Activated CD4-positive, alpha-beta T cell treated with anti-CD3 and anti-CD28 coated beads, Interleukin-2, Interleukin-4, amounts not matched to agents 100 ng/mL and 50 ng/mL, durations not matched to agents 16 hours and 8 hours (primary cell): ENCODE results near the gene ZNF331.

Source experiments
- DNase-seq: peaks from one replicate; pipeline ENCODE4 v3.0.0-alpha.2; 2020; ENCODE audit warnings: low spot score

The ZNF331 gene

DNA sequence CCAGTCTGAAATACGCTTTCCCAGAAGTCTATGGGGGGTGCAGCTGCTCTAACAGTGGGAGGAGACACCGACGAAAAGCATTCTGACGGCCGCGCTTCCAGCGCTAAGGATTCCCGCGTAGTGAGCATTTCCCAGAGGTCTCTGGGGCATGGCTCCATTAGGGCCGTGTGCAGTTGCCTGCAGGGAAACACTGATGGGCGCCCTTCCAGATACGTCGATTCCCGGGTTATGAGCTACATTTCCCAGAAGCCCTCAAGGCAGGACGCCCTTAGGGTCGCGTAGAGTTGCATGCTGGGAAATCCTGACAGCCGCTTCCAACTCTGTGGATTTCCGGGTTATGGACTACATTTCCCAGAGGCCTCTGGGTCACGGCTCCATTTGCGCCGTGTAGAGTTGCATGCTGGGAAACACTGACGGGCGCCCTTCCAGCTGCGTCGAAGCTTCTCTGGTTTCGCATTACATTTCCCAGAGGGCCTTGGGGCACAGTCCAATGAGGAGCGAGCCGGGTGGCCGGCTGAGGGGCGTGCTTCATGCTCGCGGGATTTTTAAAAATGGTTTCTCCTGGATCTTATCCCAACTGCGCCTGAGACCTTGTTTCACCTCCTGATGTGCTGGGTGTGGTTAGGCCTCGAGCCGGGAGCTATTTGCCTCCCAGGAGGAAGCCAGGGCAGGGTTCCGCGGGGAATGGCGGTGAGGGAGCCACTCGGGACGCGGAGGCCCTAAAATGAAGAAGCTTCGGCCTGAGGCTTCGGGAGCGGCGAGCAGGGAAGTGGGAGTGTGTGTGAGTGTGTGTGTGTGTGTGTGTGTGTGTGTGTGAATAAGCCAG lies 17.2 kb upstream of the ZNF331 start:
- DNase-seq: peak; percentile 89

DNA sequence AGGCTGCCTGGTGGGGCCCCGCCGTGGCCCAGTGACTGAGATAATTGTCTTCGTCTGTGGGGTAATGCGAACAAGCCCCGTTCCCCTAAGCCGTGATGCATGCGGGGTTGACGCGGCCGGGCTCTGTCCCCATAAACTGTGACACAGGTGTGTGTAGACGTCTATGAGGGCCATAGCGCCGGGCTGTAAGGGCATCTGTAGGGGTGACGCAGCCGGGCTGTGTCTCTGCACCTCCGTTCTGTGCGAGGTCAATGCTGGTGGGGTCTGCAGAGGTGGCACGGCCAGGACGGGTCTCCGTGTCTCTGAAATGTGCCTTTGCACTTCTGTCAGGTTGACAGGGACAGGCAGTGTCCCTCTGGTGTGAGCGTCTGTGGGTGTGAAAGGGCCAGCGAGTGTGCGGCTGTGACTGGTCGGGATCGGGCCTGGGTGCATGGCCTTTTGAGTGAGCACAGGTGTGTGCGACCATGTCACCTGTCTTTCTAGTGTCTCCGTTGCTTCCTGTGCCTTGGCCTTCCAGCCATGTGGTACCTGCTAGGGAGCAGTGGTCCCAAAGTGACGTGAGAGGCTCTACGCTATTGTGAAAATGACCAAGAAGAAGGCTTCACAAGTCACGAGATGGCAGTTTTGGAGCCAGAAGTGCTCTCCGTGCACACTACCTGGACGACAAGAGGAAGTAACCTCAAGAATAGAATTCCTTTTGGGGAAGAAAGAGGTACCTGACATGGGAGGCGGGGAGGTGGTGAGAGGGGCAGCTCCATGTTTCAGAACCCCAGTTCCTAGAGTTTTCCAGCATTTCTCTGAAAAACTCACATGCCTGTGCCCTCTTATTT lies 16.4 kb upstream of the ZNF331 start:
- no peak for DNase-seq

DNA sequence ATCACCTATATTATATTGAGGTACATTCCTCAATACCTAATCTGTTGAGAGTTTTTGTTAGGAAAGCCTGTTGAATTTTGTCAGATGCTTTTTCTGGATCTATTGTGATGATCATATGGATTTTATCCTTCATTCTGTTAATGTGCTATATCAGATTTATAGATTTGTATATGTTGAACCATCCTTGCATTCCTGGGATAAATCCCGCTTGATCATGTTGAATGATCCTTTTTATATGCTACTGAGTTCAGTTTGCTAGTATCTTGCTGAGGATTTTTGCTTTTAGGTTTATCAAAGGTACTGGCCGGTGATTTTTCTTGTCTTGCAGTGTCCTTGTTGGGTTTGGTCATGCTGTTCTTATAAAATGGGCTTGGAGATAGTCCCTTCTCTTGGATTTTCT lies 12.0 kb upstream of the ZNF331 start:
- DNase-seq: no peak

DNA sequence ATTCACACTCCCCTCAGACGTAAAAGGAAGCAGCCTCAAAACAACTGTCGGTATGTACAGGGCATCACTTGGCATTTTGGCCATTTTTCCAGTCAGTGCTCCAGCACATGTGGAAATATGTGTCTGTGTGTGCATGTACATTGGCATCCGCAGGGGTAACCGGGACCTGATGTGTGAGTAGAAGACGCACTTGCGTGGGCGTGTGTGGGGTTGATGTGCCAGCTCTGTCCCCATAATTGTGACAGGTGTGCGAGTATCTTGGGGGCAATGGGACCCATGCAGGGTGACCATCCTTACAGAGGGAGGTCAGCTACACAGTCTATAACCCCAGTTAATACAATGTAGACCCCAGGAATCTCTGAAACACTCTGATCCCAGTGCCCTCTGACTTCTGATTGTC lies 7.3 kb upstream of the ZNF331 start:
- no peak for DNase-seq

DNA sequence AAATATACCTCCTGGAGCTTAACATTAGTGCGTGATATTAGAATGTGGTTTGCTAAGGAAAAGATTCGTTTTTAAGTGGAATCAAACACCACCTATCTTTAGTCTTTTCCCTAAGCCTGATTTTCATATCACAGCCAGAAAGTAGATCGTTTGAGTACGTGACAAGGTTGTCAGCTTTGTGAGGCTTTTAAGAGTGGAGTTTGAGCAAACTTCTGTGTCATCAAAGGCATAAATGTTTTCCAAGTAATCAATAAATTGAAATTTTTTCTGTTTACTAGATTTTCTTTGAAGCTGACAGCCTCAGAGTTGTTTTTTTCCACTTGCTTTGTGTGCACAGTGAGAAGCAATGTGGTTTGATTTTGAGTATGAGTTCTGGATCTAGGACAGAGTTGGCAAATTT lies 6.5 kb upstream of the ZNF331 start:
- DNase-seq: no peak

DNA sequence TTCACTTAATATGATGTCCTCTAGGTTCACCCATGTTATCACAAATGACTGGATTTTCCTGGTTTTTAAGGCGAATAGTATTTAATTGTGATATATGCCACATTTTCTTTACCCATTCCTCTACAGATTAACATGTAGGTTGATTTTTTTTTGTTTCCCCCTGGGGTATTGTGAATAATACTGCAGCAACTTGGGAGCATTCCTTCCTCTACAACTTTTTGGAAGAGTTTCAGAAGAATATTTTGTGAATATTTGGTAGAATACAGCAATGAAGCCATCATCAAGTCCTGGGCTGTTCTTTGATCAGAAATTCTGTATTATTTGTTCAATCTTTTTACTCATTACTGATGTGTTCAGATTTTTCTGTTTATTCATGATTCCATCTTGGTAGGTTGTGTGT lies 5.6 kb upstream of the ZNF331 start:
- DNase-seq: no peak

DNA sequence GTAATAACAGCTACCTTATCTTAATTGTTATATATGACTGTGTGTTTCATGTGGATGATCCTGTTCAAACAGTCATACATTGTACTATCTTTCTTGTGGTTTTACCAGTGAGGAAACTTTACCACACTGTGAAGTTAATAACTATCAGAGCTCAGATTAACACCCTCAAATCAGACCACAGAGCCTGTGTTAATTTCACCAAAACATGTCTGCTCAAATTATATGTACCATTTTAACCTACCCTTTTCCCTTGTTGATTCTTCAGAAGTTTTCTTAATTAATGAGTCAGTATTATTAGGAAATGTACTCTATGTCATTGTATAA lies 1.8 kb upstream of the ZNF331 start:
- no peak for DNase-seq

DNA sequence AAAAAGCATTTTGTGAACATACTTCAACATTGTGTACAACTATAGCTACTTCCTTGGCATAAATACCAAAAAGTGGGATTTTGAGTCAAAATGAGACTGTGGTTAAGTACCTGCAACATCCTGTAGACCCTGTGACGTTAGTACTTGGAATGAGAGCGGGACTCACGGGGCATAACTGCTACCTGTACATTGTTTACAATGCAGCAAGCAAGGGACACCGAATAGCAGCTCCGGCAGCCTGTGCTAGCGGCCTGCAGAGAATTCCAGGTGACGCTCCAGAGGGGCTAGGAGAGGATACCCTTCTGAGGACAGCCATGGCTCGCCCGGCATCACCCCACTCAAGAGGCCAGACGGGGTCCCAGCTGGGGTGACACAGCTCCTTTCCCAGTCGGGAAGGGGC lies 824 bp upstream of the ZNF331 start:
- DNase-seq: peak; percentile 30

DNA sequence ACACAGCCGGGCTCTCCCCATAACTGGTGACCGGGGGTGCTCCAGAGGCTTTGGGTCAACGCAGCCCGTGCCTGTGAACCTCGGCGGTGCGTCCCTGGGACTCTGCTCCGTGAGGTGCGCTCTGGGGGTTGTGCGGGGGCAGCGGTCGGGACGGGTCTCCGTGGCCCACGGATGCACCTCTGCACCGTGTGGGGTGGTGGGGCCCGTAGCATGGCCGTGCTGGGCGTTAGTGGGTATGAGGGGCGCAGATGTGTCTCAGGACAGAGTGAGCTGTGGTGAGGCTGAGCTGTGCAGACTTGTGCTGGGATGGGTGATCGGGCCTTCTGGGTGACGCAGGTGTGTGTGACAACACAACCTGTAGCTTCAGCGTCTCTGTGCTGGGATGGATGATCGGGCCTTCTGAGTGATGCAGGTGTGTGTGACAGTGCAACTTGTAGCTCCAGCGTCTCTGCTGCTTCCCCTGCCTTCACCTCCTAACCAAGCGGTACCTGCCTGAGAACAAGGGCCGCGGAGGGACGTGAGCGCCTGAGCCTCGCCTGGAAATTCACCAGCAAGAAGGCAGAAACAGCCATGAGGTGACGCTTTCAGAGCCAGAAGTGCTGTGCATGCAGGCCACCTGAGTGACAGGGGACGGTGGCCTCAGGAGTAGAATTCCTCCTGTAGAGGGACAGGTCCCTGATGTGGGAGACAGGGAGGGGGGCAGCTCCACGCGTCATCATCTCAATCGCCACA lies 599 bp downstream of the ZNF331 start:
- no peak for DNase-seq

DNA sequence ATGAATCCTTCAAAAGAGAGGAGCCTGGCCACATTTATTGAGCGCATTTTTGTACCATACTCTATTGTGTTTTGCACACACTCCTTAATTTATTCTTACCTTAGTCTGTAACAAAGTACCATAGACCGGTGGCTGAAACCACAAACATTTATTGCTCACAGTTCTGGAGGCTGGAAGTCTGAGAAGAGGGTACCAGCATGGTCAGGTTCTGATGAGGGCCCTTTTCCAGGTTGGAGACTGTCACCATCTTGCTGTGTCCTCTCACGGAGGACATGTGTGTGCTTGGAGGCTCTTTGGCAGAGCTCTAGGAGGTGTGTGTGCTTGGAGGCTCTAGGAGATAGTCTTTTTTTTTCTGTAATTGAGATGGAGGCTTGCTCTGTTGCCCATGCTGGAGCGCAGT lies 2.1 kb downstream of the ZNF331 start:
- DNase-seq: no peak

DNA sequence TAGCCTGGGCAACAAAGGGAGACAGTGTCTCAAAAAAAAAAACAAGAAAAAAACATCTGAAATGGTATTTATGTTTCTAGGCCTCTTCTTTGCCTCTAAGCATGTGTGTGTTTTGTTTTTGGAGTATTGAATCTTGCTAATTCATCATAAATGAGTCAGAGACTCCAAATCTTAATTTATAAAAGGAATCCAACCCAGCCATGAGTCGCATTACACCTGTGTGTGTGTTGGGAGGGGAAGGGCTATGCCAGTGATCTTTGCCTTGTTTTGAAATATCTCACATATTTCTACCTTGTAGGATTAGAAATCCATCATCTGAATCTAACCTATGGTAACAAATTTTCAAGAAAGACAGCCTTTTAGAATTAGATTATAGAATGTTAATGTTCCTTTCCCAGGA lies 4.0 kb downstream of the ZNF331 start:
- no peak for DNase-seq

DNA sequence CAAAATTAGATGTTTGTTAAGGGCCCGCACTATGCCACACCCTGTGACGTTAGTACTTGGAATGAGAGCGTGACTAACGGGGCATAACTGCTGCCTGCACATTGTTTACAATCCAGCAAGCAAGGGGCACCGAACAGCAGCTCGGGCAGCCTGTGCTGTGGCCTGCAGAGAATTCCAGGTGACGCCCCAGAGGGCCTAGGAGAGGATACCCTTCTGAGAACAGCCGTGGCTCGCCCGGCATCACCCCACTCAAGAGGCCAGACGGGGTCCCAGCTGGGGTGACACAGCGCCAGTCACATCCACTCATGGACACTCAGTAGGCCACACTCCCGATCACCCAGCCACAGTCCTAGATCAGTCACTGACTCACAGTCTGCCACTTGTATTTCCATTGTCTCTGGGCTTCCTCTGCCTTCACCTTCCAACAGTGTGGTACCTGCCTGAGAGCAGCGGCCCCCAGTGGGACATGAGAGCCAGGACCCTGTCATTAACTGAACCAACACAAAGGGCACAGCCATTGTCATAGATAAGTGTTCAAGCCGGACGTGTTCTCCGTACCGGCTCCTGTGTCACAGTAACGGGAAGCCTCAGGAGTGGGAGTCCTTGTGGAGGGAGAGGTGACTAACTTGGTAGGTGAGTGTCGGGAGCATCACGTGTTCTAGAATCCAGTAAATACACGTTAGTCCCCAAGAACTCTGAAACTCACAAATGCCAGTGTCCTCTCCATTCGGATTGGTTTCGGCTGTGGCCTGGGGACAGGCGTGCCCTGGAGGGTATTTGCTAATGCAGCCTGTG lies 7.5 kb downstream of the ZNF331 start:
- DNase-seq: no peak

DNA sequence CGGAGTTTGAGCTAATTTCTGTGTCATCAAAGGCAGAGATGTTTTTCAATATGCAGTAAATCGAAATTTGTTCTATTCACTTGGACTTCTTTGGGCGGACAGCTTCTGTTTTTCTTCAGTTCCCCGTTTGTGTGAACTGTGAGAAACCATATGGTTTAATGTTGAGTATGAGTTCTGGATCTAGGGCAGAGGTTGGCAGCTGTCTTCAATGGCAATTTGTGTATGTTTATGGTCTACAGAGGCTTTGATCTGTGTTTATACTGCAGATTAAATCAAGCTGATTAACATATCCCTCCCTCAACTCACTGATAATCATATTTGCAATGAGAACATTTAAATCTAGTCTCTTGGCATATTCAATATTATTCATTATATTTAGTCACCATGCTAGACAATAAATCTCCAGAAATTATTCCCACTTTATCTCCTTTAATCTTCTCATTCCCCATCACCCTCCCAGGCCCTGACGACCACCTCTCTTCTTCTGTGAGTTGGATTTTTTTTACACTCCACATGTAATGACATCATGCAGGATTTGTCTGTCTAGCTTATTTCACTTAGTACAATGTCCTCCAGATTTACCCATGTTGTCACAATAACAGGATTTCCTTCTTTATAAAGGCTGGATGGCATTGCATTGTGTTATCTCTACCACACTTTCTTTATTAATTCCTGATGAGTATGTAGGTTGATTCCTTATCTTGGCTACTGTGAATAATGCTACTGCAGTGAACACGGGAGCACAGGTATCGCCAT lies 9.0 kb downstream of the ZNF331 start:
- DNase-seq: no peak

DNA sequence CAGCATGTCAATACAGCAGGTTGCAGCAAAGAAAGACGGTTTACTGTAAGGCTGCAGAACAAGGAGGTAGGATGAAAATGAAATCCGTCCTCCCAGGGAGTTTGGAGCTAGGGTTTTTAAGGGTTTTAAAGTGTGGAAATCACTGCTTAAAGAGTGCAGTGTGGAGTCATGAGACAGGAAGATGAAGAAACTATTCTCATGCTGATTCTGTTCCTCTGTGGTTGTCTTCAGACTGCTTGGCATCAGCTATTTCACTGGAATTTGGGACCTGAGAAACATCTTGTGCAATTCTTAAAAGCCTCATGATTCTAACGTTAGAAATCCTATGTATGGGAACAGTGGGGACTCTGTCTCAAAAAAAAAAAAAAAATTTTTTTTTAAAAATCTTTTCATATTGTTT lies 11.4 kb downstream of the ZNF331 start:
- DNase-seq: no peak

DNA sequence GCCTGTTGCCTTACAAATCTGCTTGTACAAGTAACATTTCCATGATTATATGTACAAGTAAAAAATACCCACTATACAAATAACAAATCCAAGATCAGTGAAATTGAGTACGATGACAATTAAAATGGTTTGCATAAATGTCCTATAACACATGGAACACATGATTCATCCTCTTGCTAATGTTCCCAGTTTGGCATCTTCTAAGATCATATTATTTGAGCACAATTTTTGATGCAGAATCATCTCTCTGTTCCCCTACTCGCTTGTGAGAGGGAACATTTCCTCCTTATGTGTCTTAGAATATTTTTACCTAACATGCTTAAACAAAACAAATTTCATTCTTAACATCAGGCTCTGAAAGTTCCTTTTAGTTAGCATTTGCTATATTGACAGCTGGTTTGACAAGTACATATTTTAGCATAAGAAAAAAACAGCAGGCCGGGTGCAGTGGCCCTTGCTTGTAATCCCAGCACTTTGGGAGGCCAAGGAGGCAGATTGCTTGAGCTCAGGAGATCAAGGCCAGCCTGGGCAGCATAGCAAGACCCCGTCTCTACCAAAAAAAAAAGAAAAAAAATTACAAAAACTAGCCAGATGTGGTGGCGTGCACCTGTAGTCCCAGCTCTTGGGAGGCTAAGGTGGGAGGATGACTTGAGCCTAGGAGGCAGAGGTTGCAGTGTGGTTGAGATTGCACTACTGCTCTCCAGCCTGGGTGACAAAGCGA lies 14.2 kb downstream of the ZNF331 start:
- no peak for DNase-seq

DNA sequence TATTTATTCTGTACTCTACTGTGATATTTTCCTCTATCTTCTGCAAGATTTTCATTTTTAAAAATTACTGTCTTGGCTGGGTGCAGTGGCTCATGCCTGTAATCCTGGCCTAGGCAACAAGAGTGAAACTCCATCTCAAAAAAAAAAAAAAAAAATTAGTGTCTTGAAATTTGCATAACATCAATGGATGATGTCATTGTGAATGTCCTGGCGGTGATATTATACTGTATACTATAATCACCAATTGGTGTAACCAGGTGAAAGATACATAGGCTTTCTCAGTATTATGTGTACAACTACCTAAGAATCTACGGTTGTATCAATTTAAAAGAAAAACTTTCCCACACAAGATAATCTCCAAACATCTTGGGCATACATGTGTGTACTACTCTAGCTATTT lies 15.2 kb downstream of the ZNF331 start:
- DNase-seq: no peak

DNA sequence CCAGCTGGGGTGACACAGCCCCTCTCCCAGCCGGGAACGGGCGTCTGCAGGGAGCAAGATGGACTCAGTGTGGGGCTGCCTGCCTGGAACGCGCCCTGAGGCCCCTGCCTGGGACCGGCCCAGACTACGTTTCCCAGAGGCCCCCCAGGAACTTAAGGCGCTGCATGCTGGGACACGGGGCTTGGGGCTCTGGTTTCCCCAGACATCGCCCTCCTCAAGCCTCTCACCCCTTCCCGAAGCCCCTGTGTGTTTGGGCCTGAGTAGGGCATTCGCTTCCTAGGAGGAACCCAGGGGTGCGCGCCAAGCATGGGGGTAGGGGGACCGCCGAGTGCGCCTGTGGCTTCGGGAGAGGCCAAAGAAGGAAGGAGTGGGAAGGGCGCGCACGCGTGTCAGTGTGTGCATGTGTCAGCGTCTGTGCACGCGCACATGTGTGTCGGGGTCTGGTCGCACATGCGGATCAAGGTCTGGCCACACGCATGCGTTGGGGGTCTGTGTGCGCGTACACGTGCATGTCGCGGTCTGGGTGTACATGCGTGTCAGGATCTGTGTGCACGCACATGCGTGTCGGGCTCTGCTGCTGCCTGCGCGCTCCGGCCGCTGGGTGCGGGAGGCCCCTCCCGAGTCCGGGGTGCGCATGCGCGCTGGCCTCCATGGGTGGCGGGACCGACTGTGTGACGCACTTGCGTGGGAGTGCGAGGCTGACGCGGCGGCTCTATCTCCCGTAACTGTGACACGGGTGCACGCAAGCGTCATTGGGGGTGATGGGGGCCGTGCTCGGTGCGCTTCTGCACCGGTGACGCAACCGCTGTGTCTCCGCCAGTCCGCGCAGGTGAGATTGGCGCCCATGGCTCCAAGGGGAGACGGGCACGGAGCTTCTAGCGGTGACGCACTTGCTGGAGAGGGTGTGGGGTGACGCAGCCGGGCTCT lies 16.2 kb downstream of the ZNF331 start:
- DNase-seq: peak; percentile 83

DNA sequence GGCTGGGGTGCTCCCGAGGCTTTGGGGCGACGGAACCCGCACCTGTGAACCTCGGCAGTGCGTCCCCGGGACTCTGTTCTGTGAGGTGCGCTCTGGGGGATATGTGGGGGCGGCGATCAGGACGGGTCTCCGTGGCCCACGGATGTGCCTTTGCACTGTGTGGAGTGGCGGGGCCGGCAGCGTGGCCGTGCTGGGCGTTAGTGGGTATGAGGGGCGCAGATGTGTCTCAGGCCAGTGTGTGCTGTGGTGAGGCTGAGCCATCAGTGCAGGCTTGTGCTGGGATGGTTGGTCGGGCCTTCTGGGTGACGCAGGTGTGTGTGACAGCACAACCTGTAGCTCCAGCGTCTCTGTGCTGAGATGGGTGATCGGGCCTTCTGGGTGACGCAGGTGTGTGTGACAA lies 16.9 kb downstream of the ZNF331 start:
- no peak for DNase-seq

DNA sequence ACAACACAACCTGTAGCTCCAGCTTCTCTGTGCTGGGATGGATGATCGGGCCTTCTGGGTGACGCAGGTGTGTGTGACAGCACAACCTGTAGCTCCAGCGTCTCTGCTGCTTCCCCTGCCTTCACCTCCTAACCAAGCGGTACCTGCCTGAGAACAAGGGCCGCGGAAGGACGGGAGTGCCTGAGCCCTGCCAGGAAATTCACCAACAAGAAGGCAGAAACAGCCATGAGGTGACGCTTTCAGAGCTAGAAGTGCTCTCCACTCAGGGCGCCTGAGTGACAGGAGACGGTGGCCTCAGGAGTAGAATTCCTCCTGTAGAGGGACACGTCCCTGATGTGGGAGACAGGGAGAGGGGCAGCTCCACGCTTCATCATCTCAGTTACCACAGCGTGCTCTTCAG lies 17.4 kb downstream of the ZNF331 start:
- DNase-seq: no peak

DNA sequence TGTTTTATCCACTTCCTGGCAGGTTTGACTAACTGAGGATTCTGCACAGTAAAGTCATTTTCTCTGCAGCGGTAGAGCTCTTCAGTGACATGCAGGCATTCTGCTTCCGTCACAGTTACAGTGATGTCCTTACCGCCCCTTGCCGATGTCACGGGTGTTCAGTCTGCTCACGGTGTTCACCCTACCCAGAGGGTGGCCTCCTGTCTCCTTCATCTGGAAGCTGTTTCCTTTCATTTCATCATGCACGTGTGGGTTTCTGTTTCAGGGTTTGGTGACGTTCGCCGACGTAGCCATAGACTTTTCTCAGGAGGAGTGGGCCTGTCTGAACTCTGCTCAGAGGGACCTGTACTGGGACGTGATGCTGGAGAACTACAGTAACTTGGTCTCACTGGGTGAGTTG lies 33.4 kb downstream of the ZNF331 start:
- DNase-seq: no peak
